Astrocyte (in vitro differentiated cells and primary cell): Measurements from ENCODE around the gene AMZ1.
"Not testable (repeated sequence)": the region's sequence is repeated elsewhere in the genome, so short reads cannot be mapped to it uniquely, and the experiment has no call there.

Experiments used
- EZH2 ChIP-seq: IDR thresholded peaks from 2 replicates; pipeline ENCODE4 v1.6.1; 2012; ENCODE audit warnings: mild to moderate bottlenecking, low read length, inconsistent platforms; ENCODE audit not compliant: insufficient read depth
- TF ChIP-seq, protein P1 (sequence below): IDR thresholded peaks from 2 replicates; pipeline ENCODE4 v1.5.1; 2011; ENCODE audit warnings: low read depth, mild to moderate bottlenecking, inconsistent platforms, low read length, moderate library complexity; ENCODE audit not compliant: insufficient read depth

DNA sequence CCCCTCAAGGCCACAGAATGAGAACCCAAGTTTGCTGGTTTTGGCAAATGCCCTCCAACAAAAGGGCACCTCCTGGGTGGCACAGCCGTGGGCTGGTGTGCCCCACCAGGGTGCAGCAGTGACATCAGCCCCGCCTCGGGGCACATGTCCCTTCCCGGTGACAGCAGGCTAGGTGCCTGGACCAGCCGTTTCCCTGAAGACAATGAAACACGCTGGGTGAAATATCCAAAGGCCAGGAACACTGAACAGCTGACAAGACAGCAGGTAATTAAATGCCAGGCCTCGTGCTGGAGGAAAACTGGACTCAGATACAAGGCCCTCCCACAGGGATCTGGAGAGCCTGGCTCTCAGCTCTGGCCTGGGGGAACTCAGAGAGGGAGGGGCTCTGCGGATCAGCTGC, 11.4 kb upstream of the AMZ1 start:
- TF ChIP-seq, protein P1, sequence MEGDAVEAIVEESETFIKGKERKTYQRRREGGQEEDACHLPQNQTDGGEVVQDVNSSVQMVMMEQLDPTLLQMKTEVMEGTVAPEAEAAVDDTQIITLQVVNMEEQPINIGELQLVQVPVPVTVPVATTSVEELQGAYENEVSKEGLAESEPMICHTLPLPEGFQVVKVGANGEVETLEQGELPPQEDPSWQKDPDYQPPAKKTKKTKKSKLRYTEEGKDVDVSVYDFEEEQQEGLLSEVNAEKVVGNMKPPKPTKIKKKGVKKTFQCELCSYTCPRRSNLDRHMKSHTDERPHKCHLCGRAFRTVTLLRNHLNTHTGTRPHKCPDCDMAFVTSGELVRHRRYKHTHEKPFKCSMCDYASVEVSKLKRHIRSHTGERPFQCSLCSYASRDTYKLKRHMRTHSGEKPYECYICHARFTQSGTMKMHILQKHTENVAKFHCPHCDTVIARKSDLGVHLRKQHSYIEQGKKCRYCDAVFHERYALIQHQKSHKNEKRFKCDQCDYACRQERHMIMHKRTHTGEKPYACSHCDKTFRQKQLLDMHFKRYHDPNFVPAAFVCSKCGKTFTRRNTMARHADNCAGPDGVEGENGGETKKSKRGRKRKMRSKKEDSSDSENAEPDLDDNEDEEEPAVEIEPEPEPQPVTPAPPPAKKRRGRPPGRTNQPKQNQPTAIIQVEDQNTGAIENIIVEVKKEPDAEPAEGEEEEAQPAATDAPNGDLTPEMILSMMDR, result not testable (repeated sequence)
- not testable (repeated sequence) for TF ChIP-seq EZH2
